Measurements from ENCODE around the gene KIF26B.
A peak's percentile ranks its signal among the peaks of the same experiment; 100 is the strongest.

The KIF26B gene

GRCh38 chr1:245173446-245174211 lies 18.8 kb downstream of the KIF26B start:
- DNase-seq = no peak

- DNase-seq = peak; percentile 68
Observed at GRCh38 chr1:245177071-245177900, 22.5 kb downstream of the KIF26B start.

GRCh38 chr1:245179706-245180105 lies 24.9 kb downstream of the KIF26B start:
- DNase-seq = peak; percentile 88

- DNase-seq = peak; percentile 35
Observed at GRCh38 chr1:245180496-245181157, 25.8 kb downstream of the KIF26B start.

- no peak for DNase-seq
Observed at GRCh38 chr1:245181158-245181517, 26.4 kb downstream of the KIF26B start.

- DNase-seq = no peak
Observed at GRCh38 chr1:245182028-245182427, 27.2 kb downstream of the KIF26B start.

- DNase-seq = no peak
Observed at GRCh38 chr1:245183429-245183828, 28.6 kb downstream of the KIF26B start.

GRCh38 chr1:245184779-245185178 lies 30.0 kb downstream of the KIF26B start:
- no peak for DNase-seq

GRCh38 chr1:245188403-245188802 lies 33.6 kb downstream of the KIF26B start:
- DNase-seq = no peak

- no peak for DNase-seq
Observed at GRCh38 chr1:245195398-245195797, 40.6 kb downstream of the KIF26B start.

GRCh38 chr1:245197121-245197520 lies 42.3 kb downstream of the KIF26B start:
- no peak for DNase-seq

GRCh38 chr1:245197911-245198379 lies 43.2 kb downstream of the KIF26B start:
- no peak for DNase-seq

GRCh38 chr1:245198748-245199516 lies 44.1 kb downstream of the KIF26B start:
- DNase-seq = no peak

- no peak for DNase-seq
Observed at GRCh38 chr1:245200146-245200545, 45.4 kb downstream of the KIF26B start.

- no peak for DNase-seq
Observed at GRCh38 chr1:245201201-245201600, 46.4 kb downstream of the KIF26B start.

- no peak for DNase-seq
Observed at GRCh38 chr1:245201827-245202226, 47.0 kb downstream of the KIF26B start.

GRCh38 chr1:245205396-245205795 lies 50.6 kb downstream of the KIF26B start:
- DNase-seq = no peak

- no peak for DNase-seq
Observed at GRCh38 chr1:245205864-245206263, 51.1 kb downstream of the KIF26B start.

- DNase-seq = no peak
Observed at GRCh38 chr1:245207056-245207638, 52.4 kb downstream of the KIF26B start.

- DNase-seq = no peak
Observed at GRCh38 chr1:245207801-245208200, 53.0 kb downstream of the KIF26B start.

- DNase-seq = no peak
Observed at GRCh38 chr1:245209658-245210435, 55.1 kb downstream of the KIF26B start.
